ENCODE data around the gene CEP350. TPM values are rescaled to one million over a fixed set of nuclear protein-coding genes. Genes with fewer than 3 reads are reported as not detected.

Gene CEP350
- total and polyA plus RNA-seq, 2 experiments from 2014 or later = 19.0 to 72.6 TPM

- Histone ChIP-seq H3K79me2 (peaks cover 17% of the 10 kb centered on the region), H3K4me1 (ENCODE audit: insufficient read depth) (peaks cover 16% of the 10 kb centered on the region), H3K4me2 (no peak overlapping the region), H3K27me3 (no peaks in the 10 kb centered on the region), H3K9me3 (ENCODE audit: low read depth) (no peaks in the 10 kb centered on the region), H3K27ac (no peak overlapping the region), H3K36me3 (replicated peaks; ENCODE audit: insufficient read depth, low read depth) (no peaks in the 10 kb centered on the region), H3K4me3 (no peak overlapping the region), H2AFZ (no peak overlapping the region), H4K20me1 (ENCODE audit: insufficient read depth, poor library complexity, severe bottlenecking) (peaks cover 2% of the 10 kb centered on the region), H3K9me2 (replicated peaks; ENCODE audit: insufficient read depth) (no peaks in the 10 kb centered on the region)
- TF ChIP-seq CTCF (IDR thresholded peaks at IDR 0.05; ENCODE audit: poor library complexity) (no peak), EZH2 (IDR thresholded peaks at IDR 0.05; ENCODE audit: borderline replicate concordance) (no peak), EZH2phosphoT487 (IDR thresholded peaks at IDR 0.05; ENCODE audit: low read depth, severe bottlenecking, unreplicated experiment) (no peak)
- DNase-seq (ENCODE audit: low spot score) = no peak
- WGBS (ENCODE audit: low lambda C conversion rate, missing lambda C conversion rate) = 82% methylated on average over 3 of the region's 3 CpGs
Measured at GRCh38 chr1:180151508-180151907, 196.9 kb downstream of the CEP350 start.

- Histone ChIP-seq H3K4me3 (no peak overlapping the region), H3K9me2 (replicated peaks; ENCODE audit: insufficient read depth) (no peaks in the 10 kb centered on the region), H3K9me3 (ENCODE audit: low read depth) (no peaks in the 10 kb centered on the region), H3K36me3 (replicated peaks; ENCODE audit: insufficient read depth, low read depth) (no peaks in the 10 kb centered on the region), H4K20me1 (ENCODE audit: insufficient read depth, poor library complexity, severe bottlenecking) (peaks cover 2% of the 10 kb centered on the region), H3K27me3 (no peaks in the 10 kb centered on the region), H2AFZ (no peak overlapping the region), H3K79me2 (peaks cover 17% of the 10 kb centered on the region), H3K4me1 (ENCODE audit: insufficient read depth) (peaks cover 25% of the 10 kb centered on the region), H3K27ac (no peak overlapping the region), H3K4me2 (no peak overlapping the region)
- WGBS (ENCODE audit: low lambda C conversion rate, missing lambda C conversion rate) = 95% methylated on average over 6 of the region's 6 CpGs
- no peak for DNase-seq (ENCODE audit: low spot score)
- TF ChIP-seq EZH2 (IDR thresholded peaks at IDR 0.05; ENCODE audit: borderline replicate concordance) = no peak
- TF ChIP-seq CTCF (IDR thresholded peaks at IDR 0.05; ENCODE audit: poor library complexity) = no peak
- no peak for TF ChIP-seq EZH2phosphoT487 (IDR thresholded peaks at IDR 0.05; ENCODE audit: low read depth, severe bottlenecking, unreplicated experiment)
Measured at GRCh38 chr1:180152588-180152987, 198.0 kb downstream of the CEP350 start.

- no peaks in the 10 kb centered on the region for H3K9me2 ChIP-seq (replicated peaks; ENCODE audit: insufficient read depth)
- no peak for TF ChIP-seq EZH2 (IDR thresholded peaks at IDR 0.05; ENCODE audit: borderline replicate concordance)
- no peak for TF ChIP-seq CTCF (IDR thresholded peaks at IDR 0.05; ENCODE audit: poor library complexity)
- TF ChIP-seq EZH2phosphoT487 (IDR thresholded peaks at IDR 0.05; ENCODE audit: low read depth, severe bottlenecking, unreplicated experiment) = no peak
- peaks cover 4% of the 10 kb centered on the region for H4K20me1 ChIP-seq (ENCODE audit: insufficient read depth, poor library complexity, severe bottlenecking)
- H3K9me3 ChIP-seq (ENCODE audit: low read depth) = no peaks in the 10 kb centered on the region
- WGBS (ENCODE audit: low lambda C conversion rate, missing lambda C conversion rate) = 96% methylated on average over 5 of the region's 5 CpGs
- H3K4me2 ChIP-seq = no peak overlapping the region
- H3K4me1 ChIP-seq (ENCODE audit: insufficient read depth) = peaks cover 29% of the 10 kb centered on the region
- no peak overlapping the region for H2AFZ ChIP-seq
- no peak for DNase-seq (ENCODE audit: low spot score)
- no peak overlapping the region for H3K4me3 ChIP-seq
- peaks cover 20% of the 10 kb centered on the region for H3K79me2 ChIP-seq
- H3K27me3 ChIP-seq = no peaks in the 10 kb centered on the region
- H3K36me3 ChIP-seq (replicated peaks; ENCODE audit: insufficient read depth, low read depth) = no peaks in the 10 kb centered on the region
- no peak overlapping the region for H3K27ac ChIP-seq
Measured at GRCh38 chr1:180153032-180153431, 198.4 kb downstream of the CEP350 start.

- H3K27me3 ChIP-seq = no peaks in the 10 kb centered on the region
- no peak for TF ChIP-seq CTCF (IDR thresholded peaks at IDR 0.05; ENCODE audit: poor library complexity)
- no peak for TF ChIP-seq EZH2 (IDR thresholded peaks at IDR 0.05; ENCODE audit: borderline replicate concordance)
- TF ChIP-seq EZH2phosphoT487 (IDR thresholded peaks at IDR 0.05; ENCODE audit: low read depth, severe bottlenecking, unreplicated experiment) = no peak
- no peak for DNase-seq (ENCODE audit: low spot score)
- peaks cover 26% of the 10 kb centered on the region for H3K79me2 ChIP-seq
- H3K4me3 ChIP-seq = peak overlapping the region; percentile 97
- peaks cover 38% of the 10 kb centered on the region for H3K4me1 ChIP-seq (ENCODE audit: insufficient read depth)
- H4K20me1 ChIP-seq (ENCODE audit: insufficient read depth, poor library complexity, severe bottlenecking) = peaks cover 6% of the 10 kb centered on the region
- WGBS (ENCODE audit: low lambda C conversion rate, missing lambda C conversion rate) = 21% methylated on average over 7 of the region's 7 CpGs
- H2AFZ ChIP-seq = peak overlapping the region; percentile 97
- no peaks in the 10 kb centered on the region for H3K36me3 ChIP-seq (replicated peaks; ENCODE audit: insufficient read depth, low read depth)
- H3K9me2 ChIP-seq (replicated peaks; ENCODE audit: insufficient read depth) = no peaks in the 10 kb centered on the region
- H3K4me2 ChIP-seq = peak overlapping the region; percentile 90
- H3K27ac ChIP-seq = peak overlapping the region; percentile 91
- H3K9me3 ChIP-seq (ENCODE audit: low read depth) = no peaks in the 10 kb centered on the region
Measured at GRCh38 chr1:180154003-180154324, 199.4 kb downstream of the CEP350 start.
